NCI-H2171 (cell line): ENCODE data around the gene AMPD3.

Experiments used
- DNase-seq: peaks from one replicate; lab custom pipeline; 2025; lab: John Stamatoyannopoulos, UW

Gene AMPD3

DNA sequence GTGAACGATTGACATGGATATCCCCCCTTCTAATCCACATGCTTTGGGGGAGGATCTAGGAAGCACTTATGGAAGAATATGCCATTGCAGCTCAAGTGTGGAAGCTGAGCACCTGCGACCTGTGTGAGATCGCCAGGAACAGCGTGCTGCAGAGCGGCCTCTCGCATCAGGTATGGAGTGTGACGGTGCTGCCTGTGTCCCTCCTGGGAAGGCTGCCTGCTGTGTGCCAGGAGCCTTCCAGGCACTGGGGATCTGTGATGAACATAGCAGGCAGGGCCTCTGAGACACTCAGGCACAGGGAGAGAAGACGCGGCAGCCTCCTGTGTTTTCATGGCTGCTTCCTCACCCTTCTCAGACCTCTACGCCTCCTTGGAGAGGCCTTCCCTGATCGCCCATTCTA is 49.4 kb downstream of the AMPD3 start:
- DNase-seq = no peak

DNA sequence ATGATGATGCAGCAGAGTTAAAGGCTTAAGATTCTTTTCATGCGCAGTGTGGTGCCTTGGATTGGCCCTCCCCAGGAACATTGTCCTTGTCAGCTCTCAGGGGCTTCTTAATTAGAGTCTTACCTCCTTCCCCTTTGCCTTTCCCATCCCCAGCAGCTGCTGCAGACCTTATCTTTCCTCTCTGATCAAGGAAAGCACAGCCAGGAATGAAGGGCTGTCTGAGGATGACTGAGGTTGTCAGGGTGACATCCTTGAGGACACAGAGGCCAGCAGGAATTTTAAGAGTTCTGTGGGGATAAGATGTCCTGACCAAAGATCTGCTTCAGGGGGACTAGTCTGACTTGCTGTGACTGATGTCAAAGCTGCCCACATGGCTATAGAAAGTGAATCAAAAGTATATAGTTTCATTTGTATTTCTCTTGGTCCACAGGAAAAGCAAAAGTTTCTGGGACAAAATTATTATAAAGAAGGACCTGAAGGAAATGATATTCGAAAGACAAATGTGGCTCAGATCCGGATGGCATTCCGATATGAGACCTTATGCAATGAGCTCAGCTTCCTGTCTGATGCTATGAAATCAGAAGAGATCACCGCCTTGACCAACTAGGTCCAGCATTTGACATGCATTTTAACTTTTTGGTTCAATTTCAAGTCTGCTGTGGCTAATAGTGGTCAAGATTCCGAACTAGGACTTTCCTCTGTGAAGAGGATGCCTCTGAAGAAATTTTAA is 50.4 kb downstream of the AMPD3 start:
- DNase-seq = no peak

DNA sequence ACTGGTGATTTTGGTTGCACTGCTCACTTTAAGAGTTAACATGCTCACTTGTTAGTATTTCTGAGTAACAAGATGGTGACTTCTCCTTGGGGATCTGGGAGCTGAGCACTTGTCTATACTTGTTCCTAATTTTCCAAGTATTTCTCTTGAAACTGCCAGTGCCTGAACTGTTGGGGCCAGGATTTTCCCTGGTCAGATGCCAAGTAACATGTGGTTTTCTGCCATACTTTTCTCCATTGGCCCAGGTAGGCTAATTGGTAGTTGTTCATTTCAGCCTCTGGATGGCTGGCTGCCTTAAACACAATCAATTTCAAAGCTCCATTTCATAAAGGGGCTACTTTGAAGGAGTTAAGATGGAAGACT is 50.9 kb downstream of the AMPD3 start:
- no peak for DNase-seq

DNA sequence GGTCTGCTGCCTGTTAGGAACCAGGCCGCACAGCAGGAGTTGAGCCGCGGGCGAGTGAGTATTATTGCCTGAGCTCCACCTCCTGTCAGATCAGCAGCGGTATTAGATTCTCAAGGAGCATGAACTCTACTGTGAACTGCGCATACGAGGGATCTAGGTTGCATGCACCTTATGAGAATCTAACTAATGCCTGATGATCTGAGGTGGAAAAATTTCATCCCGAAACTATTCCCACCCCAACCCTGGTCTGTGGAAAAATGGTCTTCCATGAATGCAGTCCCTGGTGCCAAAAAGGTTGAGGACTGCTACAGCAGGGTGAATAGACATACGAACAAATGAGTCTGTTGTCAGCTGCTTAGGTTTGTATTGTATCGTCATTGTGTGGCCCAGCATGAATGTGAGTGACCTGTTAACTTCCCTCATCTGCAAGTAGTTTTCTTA is 56.1 kb downstream of the AMPD3 start:
- no peak for DNase-seq

DNA sequence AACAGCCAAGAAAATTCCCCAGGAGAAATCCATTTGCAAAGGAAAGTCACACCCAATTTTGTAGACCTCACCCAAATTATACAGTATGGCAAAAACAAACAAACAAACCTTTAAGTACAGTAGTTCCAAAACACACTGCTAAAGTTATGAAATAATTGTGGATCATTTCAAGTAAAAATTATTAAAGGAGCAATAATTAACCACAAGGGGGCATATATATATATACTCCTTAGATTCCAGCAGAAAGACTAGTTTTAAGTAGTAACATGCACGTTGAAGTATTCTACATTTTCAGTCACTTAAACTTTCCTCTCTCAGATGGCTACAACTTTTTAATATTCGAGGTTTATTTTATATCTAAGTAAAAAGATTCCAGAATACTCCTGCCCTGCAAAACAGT is 59.1 kb downstream of the AMPD3 start:
- DNase-seq = no peak

DNA sequence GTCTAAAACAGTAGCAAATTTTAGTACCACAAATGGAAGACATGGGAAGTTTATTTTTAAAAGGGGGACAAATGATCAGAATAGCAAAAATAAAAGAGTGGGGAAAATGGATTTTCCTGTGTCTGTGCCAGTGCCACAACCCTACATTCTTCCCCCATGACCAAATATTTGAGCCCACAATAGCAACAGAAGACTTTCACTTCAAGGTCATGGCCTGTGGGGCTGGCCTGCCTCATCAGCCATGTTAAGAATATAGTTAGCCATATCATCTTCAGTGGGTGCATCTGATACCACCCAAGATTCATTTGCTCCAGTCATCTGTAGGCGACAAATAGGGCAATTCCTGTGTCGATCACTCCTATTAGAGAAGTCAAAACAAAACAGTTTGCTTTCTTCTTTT is 59.6 kb downstream of the AMPD3 start:
- DNase-seq = no peak

DNA sequence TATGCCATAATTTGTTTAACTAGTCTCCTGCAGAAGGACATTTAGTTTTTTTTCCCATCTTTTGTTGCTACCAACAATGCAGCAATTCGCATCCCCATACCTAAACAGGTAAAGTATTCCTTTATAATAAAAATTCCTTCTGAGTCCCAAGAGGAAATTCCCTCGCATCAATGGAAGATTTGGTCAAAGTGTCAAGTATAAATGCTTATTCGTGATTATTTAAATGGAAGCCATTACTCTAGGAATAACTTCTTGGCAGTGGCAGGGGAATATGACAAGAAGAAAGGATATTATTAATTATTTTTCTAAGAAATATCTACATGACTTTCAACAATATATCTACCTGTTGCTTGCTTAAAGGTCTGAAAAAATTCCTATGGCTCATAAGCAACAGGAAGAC is 60.4 kb downstream of the AMPD3 start:
- DNase-seq = no peak

DNA sequence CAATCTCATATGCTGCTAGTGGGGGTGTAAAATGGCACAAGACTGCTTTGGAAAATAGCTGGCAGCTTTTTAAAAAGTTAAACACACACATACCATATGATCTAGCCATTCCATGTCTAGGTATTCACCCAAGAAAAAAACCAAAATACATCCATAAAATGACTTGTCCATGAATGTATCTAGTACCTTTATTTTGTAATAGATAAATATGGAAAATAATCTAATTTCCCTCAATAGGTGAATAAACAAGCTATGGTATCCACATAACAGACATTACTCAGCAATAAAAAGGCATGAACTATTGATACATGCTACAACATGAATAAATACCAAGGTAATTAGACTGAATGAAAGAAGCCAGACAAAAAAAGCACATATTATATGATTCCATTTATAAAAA is 63.1 kb downstream of the AMPD3 start:
- no peak for DNase-seq

DNA sequence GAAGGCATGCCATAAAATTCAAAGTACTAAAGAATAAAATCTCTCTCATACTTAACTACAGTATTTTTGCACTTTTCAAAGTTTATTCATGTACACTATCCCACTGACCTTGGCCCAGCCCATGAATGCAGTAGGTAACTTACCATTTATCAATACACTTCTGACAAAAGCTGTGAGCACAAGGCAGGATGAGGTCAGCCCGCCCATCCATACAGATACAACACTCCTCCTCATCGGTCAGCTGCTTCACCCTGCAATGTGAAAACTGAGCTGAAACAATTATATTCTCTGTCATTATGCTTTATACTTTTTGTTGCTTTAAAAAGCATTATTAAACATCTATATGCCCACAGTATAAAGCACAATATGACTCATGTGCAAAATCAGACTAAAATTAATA is 63.8 kb downstream of the AMPD3 start:
- DNase-seq = no peak

DNA sequence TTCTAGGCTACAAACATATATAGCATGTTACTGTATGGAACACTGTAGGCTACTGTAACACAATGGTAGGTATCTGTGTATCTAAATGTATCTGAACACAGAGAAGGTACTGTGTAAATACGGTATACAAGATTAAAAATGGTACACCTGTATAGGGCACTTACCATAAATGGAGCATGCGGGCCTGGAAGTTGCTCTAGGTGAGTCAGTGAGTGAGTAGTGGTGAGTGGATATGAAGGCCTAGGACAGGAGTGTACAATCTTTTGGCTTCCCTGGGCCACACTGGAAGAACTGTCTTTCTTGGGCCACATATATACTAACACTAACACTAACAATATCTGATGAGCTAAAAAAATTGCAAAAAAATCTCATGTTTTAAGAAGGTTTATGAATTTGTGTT is 64.6 kb downstream of the AMPD3 start:
- no peak for DNase-seq

DNA sequence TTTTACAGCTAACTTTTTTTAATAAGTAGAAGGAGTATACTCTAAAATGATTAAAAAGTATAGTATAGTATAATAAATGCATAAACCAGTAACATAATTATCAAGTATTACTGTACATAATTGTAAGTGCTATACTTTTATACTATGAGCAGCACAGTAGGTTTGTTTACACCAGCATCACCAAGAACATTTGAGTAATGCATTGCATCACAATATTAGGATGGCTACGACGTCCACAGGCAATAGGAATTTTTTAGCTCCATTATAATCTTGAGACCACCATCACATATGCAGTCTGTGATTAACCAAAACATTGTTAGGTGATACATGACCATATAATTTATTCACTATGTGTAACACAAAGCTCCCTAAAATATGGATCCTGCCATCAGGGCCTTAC is 65.5 kb downstream of the AMPD3 start:
- no peak for DNase-seq

DNA sequence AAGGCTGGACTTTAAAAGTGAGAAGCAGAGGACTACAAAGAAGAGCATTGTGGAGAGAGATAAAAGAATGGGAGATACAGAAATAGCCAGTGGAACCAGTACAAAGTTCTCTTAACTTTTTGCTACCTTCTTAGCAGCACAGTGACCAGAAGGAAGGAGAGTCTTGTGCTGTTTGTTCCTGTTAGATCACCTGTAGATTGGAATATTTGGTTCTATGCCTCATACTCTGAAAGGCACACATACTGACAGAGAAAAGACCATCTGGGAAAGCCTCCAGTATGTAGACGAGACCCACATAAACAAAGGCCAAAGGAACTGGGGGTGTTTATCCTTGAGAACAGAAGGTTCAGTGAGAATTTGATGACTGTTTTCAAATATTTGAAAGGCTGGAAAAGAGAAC is 67.2 kb downstream of the AMPD3 start:
- no peak for DNase-seq

DNA sequence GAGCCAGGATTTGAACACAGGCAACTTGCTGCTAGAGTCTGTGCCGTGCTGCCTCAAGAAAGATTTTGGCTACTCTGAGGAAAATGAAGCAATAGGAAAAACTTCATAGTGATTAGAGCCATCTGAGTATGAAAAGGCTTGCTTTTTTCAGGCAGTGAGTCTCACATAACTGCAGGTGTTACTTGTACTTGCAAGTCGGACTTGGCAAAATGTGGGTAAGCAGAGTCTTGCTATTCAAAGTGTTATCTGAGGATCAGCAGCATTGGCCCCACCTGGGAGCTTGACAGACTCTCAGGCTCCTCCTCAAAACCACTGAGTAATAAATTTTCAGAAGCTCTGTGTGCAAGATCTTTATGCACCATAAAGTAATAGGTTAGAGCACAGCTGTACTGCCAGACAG is 67.9 kb downstream of the AMPD3 start:
- DNase-seq = no peak

DNA sequence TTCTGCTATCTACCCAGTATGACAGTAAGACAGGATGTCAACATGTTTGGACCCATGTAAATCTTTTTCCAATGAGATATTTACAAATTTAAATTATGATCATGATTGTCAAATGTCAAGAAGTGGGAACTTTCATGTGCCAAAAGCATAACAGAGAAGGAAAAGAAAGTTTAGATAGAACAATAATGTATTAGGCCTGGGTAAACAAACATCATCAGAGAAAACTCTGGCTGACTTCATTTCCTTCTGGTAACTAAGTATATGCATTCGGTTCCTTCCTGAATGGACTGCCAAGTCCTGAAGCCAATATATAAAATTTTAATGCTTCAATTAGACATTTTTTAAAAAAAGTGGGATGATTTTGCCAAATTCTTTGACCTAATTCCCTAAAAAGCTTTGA is 69.4 kb downstream of the AMPD3 start:
- no peak for DNase-seq

DNA sequence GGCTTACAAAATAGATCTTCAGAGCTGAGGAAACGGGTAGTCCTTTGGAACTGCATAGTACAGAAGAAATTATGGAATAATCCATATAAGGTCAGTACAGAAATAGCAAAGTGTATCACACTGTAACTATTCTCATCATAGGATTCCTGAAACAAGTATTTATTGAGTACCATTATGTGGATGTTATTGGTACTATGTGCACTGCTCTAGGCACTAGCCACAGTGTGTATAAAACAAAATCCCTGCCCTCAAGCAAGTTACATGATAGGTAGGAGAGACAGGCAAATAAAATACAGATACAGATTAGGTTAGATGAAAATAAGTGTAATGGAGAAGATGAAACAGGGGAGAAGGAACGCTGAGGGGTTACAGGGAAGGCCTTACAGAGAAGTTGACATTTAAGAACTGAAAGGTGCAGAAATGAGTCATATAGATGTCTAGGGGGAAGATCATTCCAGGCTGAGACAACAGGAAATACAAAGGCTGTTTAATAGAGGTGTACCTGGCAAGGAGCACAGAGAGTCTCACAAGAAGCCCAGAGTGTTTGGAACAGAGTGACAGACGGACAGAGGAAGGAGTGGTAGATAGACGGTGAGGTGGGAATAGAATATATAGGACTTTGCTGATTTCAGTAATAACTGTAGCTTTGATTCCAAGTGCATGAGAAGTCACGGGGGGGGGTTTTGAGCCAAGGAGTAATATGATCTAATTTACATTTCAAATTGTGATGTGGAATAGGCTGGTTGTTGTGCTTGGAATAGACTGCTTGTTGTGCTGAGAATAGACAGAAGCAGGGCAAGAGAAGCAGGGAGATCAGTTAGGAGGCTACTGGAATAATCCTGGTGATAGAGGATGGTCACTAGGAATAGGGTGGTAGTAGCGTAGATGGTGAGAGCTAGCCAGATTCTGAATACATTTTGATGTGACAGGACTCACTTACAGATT is 72.2 kb downstream of the AMPD3 start:
- no peak for DNase-seq

DNA sequence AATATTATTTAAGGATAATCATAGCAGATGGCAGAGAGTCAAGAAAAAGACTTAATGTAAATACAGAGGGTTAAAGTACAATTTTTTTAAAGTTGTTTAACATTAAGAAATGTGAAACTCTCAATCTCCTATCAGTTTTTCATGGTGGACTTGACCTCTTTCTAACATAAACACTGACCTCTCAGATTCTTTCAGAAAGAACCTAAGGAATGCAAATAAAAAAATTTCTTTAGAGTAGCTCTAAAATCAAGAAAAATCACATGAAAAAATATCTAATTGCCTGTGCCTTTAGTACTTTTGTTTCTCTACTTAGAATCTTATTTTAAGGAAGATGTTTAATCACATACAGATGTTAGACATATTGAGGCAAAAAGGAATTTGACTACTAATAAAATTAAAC is 73.1 kb downstream of the AMPD3 start:
- DNase-seq = no peak

DNA sequence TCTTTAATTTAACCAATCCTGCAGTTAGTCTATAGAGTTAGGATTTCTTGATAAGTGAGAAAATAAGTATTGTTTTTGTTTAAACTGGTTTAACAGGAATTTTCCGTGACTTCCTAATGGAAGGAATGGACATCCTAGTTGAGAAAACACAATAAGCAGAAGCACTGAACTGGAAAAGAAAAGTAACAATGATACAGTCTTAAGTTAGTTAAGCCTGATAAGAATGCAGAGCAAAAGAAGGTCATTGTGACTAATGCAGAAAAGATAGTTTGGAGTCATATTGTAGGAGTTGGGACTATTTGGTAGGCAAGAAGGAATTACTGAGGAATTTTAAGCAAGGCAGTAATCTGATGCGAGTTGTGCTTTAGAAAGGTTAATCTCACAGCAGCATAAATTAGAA is 74.2 kb downstream of the AMPD3 start:
- DNase-seq = no peak

DNA sequence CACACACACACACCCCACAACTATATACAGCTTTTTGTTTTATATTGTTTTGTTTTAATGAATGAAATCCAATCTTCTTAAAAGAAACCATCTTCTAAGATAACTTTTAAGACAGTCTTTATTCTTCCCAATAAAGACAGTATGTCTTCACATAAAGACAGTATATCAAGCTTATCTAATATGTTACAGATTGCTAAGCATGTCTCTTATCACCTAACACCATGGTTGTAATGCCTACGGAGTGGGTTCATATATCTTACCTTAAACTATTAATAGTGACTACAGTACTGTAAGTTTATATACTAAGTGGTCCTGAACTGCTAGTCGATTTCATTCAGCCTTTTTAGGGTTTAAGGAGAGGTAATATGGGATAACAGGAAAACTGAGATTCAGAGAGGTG is 77.5 kb downstream of the AMPD3 start:
- no peak for DNase-seq

DNA sequence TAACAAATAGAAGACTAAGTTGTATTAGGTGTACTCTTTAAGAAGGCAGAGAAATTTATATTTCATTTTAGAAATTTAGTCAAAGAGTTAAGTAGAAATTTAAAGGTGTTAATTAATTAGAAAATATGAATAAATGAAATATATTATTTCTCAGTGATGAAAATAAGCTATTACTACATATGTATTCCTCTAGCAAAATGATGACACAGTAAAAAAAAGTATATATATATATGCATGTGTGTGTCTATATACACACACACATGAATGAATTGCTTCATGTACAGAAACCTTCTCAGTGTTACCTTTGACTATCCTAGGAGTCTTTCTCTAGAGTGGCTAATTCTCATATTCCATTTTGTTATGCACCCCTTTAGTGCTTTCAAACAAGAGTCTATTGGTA is 78.3 kb downstream of the AMPD3 start:
- no peak for DNase-seq

DNA sequence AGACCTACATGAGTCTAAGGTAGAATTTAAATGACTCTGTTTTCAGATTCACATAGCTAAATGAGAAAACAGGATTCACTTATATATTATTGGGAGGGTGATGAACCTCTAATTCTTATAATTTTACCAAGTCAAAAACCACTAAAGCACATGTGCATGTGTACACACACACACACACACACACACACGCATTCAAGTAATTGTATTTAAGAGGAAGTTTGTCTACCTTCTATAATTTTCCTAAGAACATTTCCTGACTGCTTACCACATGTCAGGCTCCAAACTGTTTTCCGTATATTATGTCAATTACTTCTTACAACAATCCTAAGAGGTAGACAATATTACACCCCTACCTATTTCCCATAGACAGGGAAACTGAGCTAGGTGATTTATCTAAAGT is 79.3 kb downstream of the AMPD3 start:
- DNase-seq = no peak

DNA sequence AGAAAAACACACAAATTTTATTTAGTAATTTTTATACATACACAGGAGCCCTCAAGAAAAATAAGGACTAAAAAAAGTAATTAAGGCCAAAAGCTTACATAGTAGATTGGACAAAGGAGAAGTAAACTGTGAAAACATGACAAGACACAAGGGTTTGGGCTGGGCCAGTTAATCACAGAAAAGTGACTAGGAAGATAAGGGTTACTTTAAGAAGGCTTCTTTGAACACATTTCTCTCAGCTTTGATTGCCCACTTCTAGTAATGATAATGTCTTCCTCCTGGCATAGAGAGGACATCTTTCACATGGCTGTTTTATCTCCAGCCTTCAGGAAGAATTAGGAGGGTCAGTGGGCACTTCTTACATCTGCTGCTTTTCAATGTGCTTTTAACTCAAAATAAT is 82.5 kb downstream of the AMPD3 start:
- no peak for DNase-seq

DNA sequence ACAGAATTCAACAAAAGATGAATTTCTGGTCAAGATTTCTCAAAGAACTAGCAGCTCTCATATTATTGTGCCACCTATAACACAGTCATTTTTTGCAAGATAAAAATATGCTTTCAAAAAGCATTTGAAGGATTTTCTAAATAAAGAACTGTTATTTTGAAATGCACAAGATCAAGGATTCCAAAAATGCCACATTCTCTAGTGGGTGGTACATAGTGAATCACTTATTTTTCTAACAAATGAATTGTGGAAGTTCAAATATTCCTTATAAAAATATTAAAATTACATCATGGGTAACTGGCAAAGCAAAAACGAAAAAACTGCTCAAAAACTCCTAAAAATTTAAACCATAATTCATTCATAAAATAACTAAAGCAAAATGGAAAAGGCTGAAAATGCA is 83.9 kb downstream of the AMPD3 start:
- no peak for DNase-seq

DNA sequence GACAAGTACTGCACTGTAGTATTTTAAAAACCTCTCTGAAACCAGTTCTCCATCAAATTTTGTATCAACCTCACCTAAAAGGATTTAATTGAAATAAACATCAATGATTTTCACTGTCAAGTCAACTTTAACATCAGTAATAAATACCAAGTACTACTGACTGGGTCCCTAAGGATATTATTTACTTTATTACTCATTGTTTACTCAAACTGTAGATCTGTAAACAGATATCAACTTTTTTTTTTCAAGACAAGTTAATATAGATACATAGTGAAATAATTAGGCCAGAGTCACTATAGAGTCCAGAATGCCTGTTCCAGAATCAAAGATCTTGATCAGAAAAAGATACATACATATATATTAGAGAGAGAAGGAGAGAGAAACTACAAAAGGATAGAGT is 84.3 kb downstream of the AMPD3 start:
- no peak for DNase-seq

DNA sequence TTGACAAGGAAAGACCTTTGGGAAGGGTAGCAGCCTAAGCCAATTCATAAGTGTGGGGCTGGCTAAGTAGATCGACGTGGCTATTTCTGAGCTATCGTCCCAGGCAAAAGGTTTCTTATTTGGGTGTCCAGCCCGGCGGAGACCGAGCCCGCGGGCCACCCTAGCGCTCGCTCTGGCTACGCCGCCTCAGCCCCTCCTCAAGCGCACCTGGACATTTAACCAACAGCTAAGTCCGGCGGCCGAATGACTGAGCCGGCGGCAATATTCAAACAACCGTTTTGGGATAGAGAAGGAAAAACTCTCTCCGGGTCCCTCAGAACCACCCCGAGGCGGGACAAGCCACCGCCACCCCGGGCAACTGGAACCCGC is 85.5 kb downstream of the AMPD3 start:
- no peak for DNase-seq
